22Rv1 (cell line): ENCODE results near the gene CABLES2.

Experiments used
- H3K27ac ChIP-seq: fragments of 450-650 bp; 2 replicates; pipeline ENCODE4 v1.5.1; 2017
- ZFX ChIP-seq: fragments of 450-650 bp; IDR thresholded peaks from 2 replicates; pipeline ENCODE4 v1.6.1; 2017; ENCODE audit warnings: antibody characterized with exemption, borderline replicate concordance
- TF ChIP-seq, protein P1 (sequence below): fragments of 450-650 bp; IDR thresholded peaks from 2 replicates; pipeline ENCODE4 v1.5.1; 2017; ENCODE audit warnings: mild to moderate bottlenecking

Gene CABLES2

DNA sequence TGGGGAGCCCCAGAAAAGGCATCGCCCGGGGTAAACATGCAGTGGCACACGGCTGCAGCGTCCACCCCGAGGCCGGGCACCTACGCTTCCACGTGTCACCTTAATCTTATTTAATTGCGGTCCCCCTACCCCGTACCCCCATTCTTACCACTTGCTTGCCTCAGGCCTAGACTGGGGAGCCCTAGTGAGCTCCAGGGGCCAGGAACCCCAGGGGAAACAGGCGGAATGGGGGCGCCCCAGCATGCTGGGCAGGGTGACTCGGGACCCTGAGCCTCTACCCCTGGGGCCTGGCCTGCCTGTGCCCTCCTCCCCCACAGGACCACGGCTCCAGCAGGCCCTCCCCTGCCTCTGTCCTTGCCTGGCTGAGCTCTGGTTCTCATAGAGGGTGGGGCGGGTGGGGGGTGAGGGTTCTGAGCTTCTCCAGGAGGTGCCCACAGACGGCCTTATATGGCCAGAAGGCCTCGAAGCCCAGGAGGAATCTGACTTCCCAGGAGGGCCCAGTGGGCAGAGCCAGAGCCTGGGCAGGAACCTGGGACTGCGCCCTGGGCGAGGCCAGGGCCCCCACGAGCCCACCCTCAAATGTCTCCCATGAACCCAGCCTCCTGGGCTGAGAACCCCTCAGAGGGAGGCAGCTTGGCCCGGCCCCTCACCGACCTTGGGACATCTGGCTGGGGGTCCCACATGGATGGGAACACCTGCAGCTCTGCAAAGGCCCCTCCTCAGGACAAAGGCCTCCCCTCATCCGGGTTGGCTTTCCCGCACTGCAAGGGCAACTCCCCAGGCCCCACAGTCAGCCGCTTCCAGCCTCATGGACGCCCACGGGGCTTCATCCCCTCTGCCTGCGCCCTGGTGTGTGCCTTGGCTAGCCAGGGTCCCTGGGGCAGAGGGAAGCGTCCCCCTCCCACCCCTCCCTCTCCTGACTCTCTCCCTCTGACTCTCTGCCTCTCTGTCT, 34.8 kb downstream of the CABLES2 start:
- TF ChIP-seq ZFX, result no peak
- TF ChIP-seq, protein P1, sequence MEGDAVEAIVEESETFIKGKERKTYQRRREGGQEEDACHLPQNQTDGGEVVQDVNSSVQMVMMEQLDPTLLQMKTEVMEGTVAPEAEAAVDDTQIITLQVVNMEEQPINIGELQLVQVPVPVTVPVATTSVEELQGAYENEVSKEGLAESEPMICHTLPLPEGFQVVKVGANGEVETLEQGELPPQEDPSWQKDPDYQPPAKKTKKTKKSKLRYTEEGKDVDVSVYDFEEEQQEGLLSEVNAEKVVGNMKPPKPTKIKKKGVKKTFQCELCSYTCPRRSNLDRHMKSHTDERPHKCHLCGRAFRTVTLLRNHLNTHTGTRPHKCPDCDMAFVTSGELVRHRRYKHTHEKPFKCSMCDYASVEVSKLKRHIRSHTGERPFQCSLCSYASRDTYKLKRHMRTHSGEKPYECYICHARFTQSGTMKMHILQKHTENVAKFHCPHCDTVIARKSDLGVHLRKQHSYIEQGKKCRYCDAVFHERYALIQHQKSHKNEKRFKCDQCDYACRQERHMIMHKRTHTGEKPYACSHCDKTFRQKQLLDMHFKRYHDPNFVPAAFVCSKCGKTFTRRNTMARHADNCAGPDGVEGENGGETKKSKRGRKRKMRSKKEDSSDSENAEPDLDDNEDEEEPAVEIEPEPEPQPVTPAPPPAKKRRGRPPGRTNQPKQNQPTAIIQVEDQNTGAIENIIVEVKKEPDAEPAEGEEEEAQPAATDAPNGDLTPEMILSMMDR, result no peak

DNA sequence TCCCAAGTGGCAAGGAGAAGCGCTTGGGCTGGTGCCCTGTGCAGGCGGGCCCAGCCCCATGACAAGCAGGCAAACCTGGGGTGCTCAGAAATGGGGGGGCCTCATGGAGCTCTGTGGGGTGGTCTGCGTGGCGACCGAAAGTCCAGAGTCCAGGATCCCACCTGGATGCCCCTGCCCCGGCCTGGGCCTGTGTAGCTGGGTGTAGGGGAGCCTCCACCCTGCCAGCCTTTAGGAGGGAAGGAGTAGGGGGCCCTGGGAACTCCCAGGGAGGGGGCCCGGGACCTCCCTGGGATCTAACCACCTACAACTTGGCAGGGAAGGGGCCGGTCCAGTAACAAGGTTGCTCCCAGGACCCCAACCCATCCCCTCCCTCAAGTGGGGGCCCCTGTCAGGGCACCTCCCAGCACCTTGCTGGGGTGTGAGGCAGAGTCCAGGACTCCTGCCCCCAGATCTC, 35.5 kb downstream of the CABLES2 start:
- H3K27ac ChIP-seq, result no peak overlapping the region
- TF ChIP-seq, protein P1, result no peak
- no peak for TF ChIP-seq ZFX

More for the DNA sequence above, 34.8 kb downstream of the CABLES2 start:
- H3K27ac ChIP-seq, result no peak overlapping the region

DNA sequence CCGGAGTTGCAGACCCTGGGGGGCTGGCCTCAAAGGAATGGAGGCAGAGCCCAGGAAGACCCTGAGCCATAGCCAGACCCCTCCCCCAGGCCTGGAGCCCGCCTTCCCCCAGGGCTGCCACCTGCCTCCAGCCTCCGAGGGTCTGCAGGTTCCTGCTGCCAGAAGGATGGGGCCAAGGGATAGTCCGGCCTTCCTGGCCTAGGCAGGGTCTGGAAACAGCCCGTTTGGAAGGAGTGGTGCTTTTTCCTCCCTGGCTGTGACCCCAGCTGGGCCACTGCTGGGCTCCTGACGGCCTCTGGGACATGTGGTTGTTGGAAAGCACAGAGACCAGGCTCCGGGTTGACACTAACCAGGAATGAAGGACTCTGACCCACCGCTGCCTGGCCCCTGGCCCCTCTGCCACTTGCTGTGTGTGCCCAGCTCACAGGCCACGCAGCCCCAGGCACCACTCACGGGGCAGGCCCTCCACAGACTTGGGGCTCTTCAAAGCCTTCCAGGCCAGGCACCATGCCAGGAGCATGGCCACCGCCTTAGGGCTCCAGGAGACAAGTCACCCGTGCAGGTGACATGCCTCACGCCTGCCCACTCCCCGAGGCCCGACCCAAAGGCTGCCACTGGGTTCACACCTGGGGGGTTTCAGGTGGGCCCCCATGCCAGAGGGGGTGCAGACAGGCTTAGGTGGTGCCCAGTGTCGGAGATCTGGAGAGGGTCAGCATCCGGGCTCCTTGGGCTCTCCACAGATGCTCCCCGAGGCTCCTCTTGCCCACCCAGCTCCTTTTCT, 36.1 kb downstream of the CABLES2 start:
- peak overlapping the region; percentile 7; the same call in 1 of the 2 replicates for H3K27ac ChIP-seq
- TF ChIP-seq, protein P1, result no peak
- no peak for TF ChIP-seq ZFX

DNA sequence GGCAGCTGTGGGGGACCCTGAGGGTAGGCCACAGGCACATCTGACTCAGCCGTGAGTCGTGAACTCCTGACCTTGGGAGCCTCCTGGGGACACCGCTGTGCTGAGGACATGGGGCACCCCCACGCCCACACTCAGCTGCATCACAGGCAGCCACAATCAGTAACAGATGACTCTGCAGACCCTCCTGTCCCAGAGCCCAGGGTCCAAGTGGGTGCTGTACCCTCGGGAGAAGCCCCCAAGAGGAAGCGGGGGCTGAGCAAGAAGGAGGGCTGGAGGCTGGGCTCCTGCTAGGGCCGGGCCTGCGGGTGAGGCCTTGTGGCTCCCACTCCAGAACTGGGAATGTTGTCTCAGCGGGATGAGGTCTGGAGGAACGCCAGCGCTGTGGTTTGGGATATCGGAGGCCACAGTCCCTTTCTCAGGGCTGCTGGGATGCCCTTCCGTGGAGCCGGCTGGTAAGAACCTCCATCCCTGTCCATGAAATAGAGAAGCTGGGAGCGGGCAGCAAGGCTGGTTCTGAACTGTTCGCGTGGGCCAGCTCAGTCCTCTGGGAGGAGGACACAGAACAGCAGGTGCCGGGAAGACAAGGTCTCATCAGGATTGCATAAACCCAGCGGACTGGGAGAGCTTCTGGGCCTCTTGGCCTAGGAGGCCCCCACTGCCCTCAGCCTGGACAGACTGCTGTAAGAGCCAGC, 36.8 kb downstream of the CABLES2 start:
- TF ChIP-seq, protein P1, result no peak
- TF ChIP-seq ZFX, result no peak
- H3K27ac ChIP-seq, result peak overlapping the region; percentile 7; the same call in 1 of the 2 replicates

DNA sequence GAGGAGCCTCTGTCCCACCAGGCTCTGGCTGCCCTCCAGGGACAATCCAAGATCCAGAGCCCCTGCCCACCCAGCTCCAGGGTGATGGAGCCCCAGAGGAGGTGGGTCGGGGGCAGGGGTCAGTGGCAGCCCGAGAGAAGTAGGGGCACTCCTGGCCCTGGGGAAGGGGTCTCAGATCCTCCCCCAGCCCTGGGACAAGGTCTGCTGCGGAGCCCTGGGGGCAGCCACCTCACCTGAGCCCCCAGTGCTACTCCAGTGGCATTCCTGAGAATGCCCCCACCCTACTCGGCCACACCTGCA, 37.3 kb downstream of the CABLES2 start:
- no peak overlapping the region for H3K27ac ChIP-seq

DNA sequence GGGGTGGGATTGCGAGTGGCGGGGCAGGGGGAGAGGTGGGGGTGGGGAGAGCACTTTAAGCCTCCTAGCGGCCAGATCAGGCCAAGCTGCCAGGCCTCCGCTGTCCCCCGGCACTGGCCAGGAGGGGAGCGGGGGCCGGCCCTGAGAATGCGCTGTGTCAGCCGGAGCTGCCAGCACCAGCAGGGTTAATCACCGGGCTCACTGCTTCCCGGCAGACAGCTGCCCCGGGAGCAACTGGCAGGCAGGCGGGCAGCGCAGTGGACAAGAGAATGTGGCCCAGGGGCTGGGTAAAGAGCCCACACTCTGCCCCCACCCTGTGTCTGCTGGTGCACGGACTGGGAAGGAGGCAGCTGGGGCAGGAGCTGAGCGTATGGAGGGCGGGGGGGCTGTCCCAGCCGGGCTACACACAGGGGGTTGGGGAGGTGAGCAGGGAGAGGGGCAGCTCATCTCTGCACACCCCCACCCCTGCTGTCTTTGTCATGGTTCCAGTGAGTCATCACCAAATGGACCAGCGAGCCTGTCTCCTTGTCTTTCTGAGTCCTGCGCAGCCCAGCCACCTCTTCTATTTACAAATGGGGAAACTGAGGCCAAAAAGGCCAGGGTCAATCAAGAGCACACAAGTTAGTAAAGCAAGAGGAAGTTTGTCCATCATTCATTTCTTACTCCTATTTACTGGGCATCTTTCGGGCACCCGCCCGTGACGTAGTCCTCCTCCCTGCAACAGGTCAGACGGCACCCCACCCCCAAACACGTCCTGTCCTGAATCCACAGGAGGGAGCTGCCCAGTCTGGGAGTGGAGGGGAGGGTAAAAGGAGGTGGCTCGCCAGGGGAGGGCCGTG, 37.9 kb downstream of the CABLES2 start:
- TF ChIP-seq ZFX, result no peak
- TF ChIP-seq, protein P1, result no peak
- no peak overlapping the region for H3K27ac ChIP-seq

More for the DNA sequence above, 37.3 kb downstream of the CABLES2 start:
- TF ChIP-seq ZFX, result no peak
- TF ChIP-seq, protein P1, result no peak
